Measurements from ENCODE around the gene RHD. TPM values are rescaled to one million over a fixed set of nuclear protein-coding genes. Genes with fewer than 3 reads are reported as not detected.

RHD gene
- total RNA-seq, 1 experiment from 2014 or later: not detected

DNA sequence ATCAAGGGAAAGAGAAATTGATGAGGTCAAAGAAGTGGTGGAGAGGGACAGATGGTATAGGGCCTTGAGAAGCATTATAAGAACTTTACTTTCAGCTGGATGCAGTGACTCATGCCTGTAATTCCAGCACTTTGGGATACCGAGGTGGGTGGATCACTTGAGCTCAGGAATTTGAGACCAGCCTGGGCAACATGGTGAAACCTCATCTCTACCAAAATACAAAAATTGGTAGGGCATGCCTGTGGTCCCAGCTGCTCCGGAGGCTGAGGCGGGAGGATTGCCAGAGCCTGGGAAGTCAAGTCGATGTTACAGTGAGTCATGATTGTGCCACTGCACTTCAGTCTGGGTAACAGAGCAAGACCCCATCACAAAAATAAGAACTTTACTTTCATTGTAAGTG, 71.6 kb downstream of the RHD start:
- Histone ChIP-seq H3K4me1 (no peaks in the 10 kb centered on the region), H3K9me3 (no peaks in the 10 kb centered on the region), H3K4me3 (ENCODE audit: low read depth, low read length) (no peak overlapping the region), H3K36me3 (ENCODE audit: control insufficient read depth, insufficient read depth, low read length) (no peaks in the 10 kb centered on the region), H3K27me3 (replicated peaks; ENCODE audit: control insufficient read depth, insufficient read depth, low read length) (no peaks in the 10 kb centered on the region)
- intact Hi-C loops (cut with micrococcal nuclease; ENCODE audit: unreplicated experiment): no loop called here
- TF ChIP-seq, protein P1, sequence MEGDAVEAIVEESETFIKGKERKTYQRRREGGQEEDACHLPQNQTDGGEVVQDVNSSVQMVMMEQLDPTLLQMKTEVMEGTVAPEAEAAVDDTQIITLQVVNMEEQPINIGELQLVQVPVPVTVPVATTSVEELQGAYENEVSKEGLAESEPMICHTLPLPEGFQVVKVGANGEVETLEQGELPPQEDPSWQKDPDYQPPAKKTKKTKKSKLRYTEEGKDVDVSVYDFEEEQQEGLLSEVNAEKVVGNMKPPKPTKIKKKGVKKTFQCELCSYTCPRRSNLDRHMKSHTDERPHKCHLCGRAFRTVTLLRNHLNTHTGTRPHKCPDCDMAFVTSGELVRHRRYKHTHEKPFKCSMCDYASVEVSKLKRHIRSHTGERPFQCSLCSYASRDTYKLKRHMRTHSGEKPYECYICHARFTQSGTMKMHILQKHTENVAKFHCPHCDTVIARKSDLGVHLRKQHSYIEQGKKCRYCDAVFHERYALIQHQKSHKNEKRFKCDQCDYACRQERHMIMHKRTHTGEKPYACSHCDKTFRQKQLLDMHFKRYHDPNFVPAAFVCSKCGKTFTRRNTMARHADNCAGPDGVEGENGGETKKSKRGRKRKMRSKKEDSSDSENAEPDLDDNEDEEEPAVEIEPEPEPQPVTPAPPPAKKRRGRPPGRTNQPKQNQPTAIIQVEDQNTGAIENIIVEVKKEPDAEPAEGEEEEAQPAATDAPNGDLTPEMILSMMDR (IDR thresholded peaks at IDR 0.05; ENCODE audit: insufficient read depth in 1 of 2, low read depth in 1 of 2, low read length in 1 of 2, severe bottlenecking in 1 of 2, unreplicated experiment in 1 of 2): no peak
- peaks cover 33% of the 10 kb centered on the region for H3K36me3 Mint-ChIP-seq (ENCODE audit: insufficient read depth, unreplicated experiment)
- no peak for DNase-seq
- H3K9me3 Mint-ChIP-seq (ENCODE audit: unreplicated experiment): no peaks in the 10 kb centered on the region
- H3K27me3 Mint-ChIP-seq (ENCODE audit: insufficient read depth, unreplicated experiment): no peaks in the 10 kb centered on the region
- ChIA-PET POLR2A (no interaction called here), CTCF (no interaction called here)
- peaks cover 7% of the 10 kb centered on the region for H3K4me1 Mint-ChIP-seq (ENCODE audit: low read depth, unreplicated experiment)
- H3K27ac Mint-ChIP-seq (ENCODE audit: unreplicated experiment): no peak overlapping the region
- BruUV-seq (replicated peaks): no TSS peak
- no peak overlapping the region for H3K4me3 Mint-ChIP-seq (ENCODE audit: unreplicated experiment)

DNA sequence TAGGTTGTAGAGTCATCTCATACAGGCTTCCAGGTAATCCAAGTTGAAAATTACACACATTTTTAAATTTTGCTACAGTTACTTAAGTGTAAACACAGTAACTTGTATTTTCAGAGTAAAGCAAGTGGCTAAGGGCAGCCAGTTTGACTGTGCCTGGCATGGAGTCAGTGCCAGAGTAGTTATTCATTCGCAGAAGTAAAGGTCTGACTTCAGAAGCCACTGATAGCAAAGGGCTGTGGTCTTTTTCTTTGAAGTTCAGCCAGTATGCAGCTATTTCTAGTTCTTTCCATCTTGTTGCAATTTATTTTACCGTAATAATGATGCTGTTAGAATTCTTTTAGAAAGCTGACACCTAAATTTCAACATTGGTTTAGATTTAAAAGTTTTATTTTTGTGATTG, 75.2 kb downstream of the RHD start:
- Mint-ChIP-seq H3K27ac (ENCODE audit: unreplicated experiment) (no peak overlapping the region), H3K36me3 (ENCODE audit: insufficient read depth, unreplicated experiment) (peaks cover 40% of the 10 kb centered on the region), H3K4me1 (ENCODE audit: low read depth, unreplicated experiment) (no peaks in the 10 kb centered on the region), H3K4me3 (ENCODE audit: unreplicated experiment) (no peak overlapping the region), H3K27me3 (ENCODE audit: insufficient read depth, unreplicated experiment) (no peaks in the 10 kb centered on the region), H3K9me3 (ENCODE audit: unreplicated experiment) (no peaks in the 10 kb centered on the region)
- Histone ChIP-seq H3K27me3 (replicated peaks; ENCODE audit: control insufficient read depth, insufficient read depth, low read length) (no peaks in the 10 kb centered on the region), H3K9me3 (no peaks in the 10 kb centered on the region), H3K36me3 (ENCODE audit: control insufficient read depth, insufficient read depth, low read length) (no peaks in the 10 kb centered on the region), H3K4me3 (ENCODE audit: low read depth, low read length) (no peak overlapping the region), H3K4me1 (no peaks in the 10 kb centered on the region)
- intact Hi-C loops (cut with micrococcal nuclease; ENCODE audit: unreplicated experiment): no loop called here
- POLR2A ChIA-PET: no interaction called here
- CTCF ChIA-PET: no interaction called here
- BruUV-seq (replicated peaks): no TSS peak
- TF ChIP-seq, protein P1 (IDR thresholded peaks at IDR 0.05; ENCODE audit: insufficient read depth in 1 of 2, low read depth in 1 of 2, low read length in 1 of 2, severe bottlenecking in 1 of 2, unreplicated experiment in 1 of 2): no peak
- DNase-seq: no peak

DNA sequence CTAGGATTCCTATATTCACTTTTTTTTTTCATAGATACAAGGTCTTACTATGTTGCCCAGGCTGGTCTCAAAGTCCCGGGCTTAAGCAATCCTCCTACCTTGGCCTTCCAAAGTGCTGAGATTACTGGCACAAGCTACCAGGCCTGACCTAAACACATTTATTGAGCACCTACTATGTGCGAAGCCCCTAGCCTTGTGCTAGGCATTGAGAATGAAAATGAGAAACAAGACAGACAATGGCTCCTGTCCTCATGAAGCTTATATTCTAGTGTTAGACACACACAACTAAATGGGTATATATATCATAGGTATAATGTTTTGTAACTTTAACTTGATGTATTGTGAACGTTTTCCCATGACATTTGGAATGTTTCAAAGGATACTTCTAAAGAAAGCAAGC, 77.3 kb downstream of the RHD start:
- Mint-ChIP-seq H3K4me3 (ENCODE audit: unreplicated experiment) (no peak overlapping the region), H3K9me3 (ENCODE audit: unreplicated experiment) (no peaks in the 10 kb centered on the region), H3K4me1 (ENCODE audit: low read depth, unreplicated experiment) (no peaks in the 10 kb centered on the region), H3K27me3 (ENCODE audit: insufficient read depth, unreplicated experiment) (no peaks in the 10 kb centered on the region), H3K36me3 (ENCODE audit: insufficient read depth, unreplicated experiment) (peaks cover 44% of the 10 kb centered on the region), H3K27ac (ENCODE audit: unreplicated experiment) (no peak overlapping the region)
- no peak overlapping the region for H3K4me3 ChIP-seq (ENCODE audit: low read depth, low read length)
- intact Hi-C loops (cut with micrococcal nuclease; ENCODE audit: unreplicated experiment): no loop called here
- H3K36me3 ChIP-seq (ENCODE audit: control insufficient read depth, insufficient read depth, low read length): no peaks in the 10 kb centered on the region
- no peaks in the 10 kb centered on the region for H3K4me1 ChIP-seq
- H3K9me3 ChIP-seq: no peaks in the 10 kb centered on the region
- no TSS peak for BruUV-seq (replicated peaks)
- H3K27me3 ChIP-seq (replicated peaks; ENCODE audit: control insufficient read depth, insufficient read depth, low read length): no peaks in the 10 kb centered on the region
- no peak for DNase-seq
- TF ChIP-seq, protein P1 (IDR thresholded peaks at IDR 0.05; ENCODE audit: insufficient read depth in 1 of 2, low read depth in 1 of 2, low read length in 1 of 2, severe bottlenecking in 1 of 2, unreplicated experiment in 1 of 2): no peak
- CTCF ChIA-PET: no interaction called here
- POLR2A ChIA-PET: no interaction called here

Data from Caco-2 (cell line).